Lower leg skin (tissue), 4 donors: ENCODE measurements around the gene SCP2. TPM values are rescaled to one million over a fixed set of nuclear protein-coding genes. Genes with fewer than 3 reads are reported as not detected.

Source experiments
- DNase-seq, 2 donors: peaks; one replicate each; pipeline ENCODE4 v3.0.0-alpha.2; 2019; ENCODE audit warnings: low spot score in 2 of 2
- H3K4me3 ChIP-seq: fragments of 200-600 bp; sonication (generic); 2 replicates; pipeline ENCODE4 v1.5.1; 2017; ENCODE audit warnings: mild to moderate bottlenecking, low read depth; ENCODE audit not compliant: poor library complexity, severe bottlenecking
- CTCF ChIP-seq, 3 donors: fragments of 450-650 bp; IDR thresholded peaks; one replicate each; pipeline ENCODE4 v1.5.1; 2016; ENCODE audit warnings: antibody characterized with exemption in 3 of 3, mild to moderate bottlenecking in 3 of 3, moderate library complexity in 2 of 3
- POLR2A ChIP-seq, 2 donors: fragments of 450-650 bp; IDR thresholded peaks; one replicate each; pipeline ENCODE4 v1.6.1; 2016 to 2017; ENCODE audit warnings: antibody characterized with exemption in 2 of 2, mild to moderate bottlenecking in 1 of 2, moderate library complexity in 1 of 2
- WGBS, 2 donors: methylation state at CpG; one replicate each; pipeline ENCODE4 v1.1.5; 2018; 5-methylcytosine and 5-hydroxymethylcytosine counted together
- intact Hi-C: fragments of 100-400 bp; cut with DNase I; formaldehyde crosslinking; loops from one replicate; pipeline ENCODE4 v1.15.0; 2023; ENCODE audit warnings: low total_unique reads
- total RNA-seq, 4 donors: library from RNA; depleted of rRNA; stranded (reverse); fragments of >200 nt; gene quantifications; one replicate each; pipeline ENCODE4 v1.1.0, GENCODE V29; 2016

SCP2 gene
- total RNA-seq, 4 donors from 2014 or later, result 79.4 to 124 (median 106) TPM

- DNase-seq, result peak in 1 of 2 donors; percentile 79
- TF ChIP-seq POLR2A (IDR thresholded peaks at IDR 0.05) (no peak), CTCF (IDR thresholded peaks at IDR 0.05) (no peak)
- no peak overlapping the region for H3K4me3 ChIP-seq
- WGBS, 2 donors, result 96 to 99% methylated on average over 12 of the region's 12 CpGs
- intact Hi-C loops, result no loop called here
Observed at GRCh38 chr1:53070621-53071020, 143.5 kb downstream of the SCP2 start.

- TF ChIP-seq CTCF (IDR thresholded peaks at IDR 0.05), result no peak
- TF ChIP-seq POLR2A (IDR thresholded peaks at IDR 0.05), result no peak
- DNase-seq, result peak in 1 of 2 donors; percentile 81
- H3K4me3 ChIP-seq, result no peak overlapping the region
- 77 to 87% methylated on average over 16 of the region's 17 CpGs for WGBS, 2 donors
- intact Hi-C loops, result no loop called here
Observed at GRCh38 chr1:53071167-53071865, 144.2 kb downstream of the SCP2 start.

- no peak for DNase-seq
- intact Hi-C loops, result no loop called here
- 90 to 93% methylated on average over 1 of the region's 1 CpG for WGBS, 2 donors
- H3K4me3 ChIP-seq, result no peak overlapping the region
- TF ChIP-seq CTCF (IDR thresholded peaks at IDR 0.05) (no peak), POLR2A (IDR thresholded peaks at IDR 0.05) (no peak)
Observed at GRCh38 chr1:53071915-53072314, 144.8 kb downstream of the SCP2 start.

- TF ChIP-seq POLR2A (IDR thresholded peaks at IDR 0.05) (no peak), CTCF (IDR thresholded peaks at IDR 0.05) (no peak)
- 93 to 95% methylated on average over 7 of the region's 7 CpGs for WGBS, 2 donors
- intact Hi-C loops, result no loop called here
- H3K4me3 ChIP-seq, result no peak overlapping the region
- DNase-seq, result peak in 1 of 2 donors; percentile 34
Observed at GRCh38 chr1:53073287-53073686, 146.2 kb downstream of the SCP2 start.

- TF ChIP-seq CTCF (IDR thresholded peaks at IDR 0.05), result no peak
- TF ChIP-seq POLR2A (IDR thresholded peaks at IDR 0.05), result no peak
- intact Hi-C loops, result no loop called here
- DNase-seq, result peak in 1 of 2 donors; percentile 82
- 59 to 68% methylated on average over 7 to 9 of the region's 10 CpGs for WGBS, 2 donors
- no peak overlapping the region for H3K4me3 ChIP-seq
Observed at GRCh38 chr1:53073868-53074311, 146.8 kb downstream of the SCP2 start.
